Activated T-cell treated with anti-CD3 and anti-CD28 coated beads, Interleukin-2, amount 50 U/mL, for 72 hours (primary cell): ENCODE results near the gene SUCO. TPM values are rescaled to one million over a fixed set of nuclear protein-coding genes. Genes with fewer than 3 reads are reported as not detected.

Source experiments
- ATAC-seq, 2 donors: fragments of 150-1000 bp; cut with Tn5 transposase; replicated peaks in 1 of 2; 2 replicates each; pipeline ENCODE4 v1.10.0; 2021; ENCODE audit warnings: moderate library complexity in 2 of 2, mild to moderate bottlenecking in 1 of 2
- DNase-seq, 2 donors: peaks; one replicate each; pipeline ENCODE4 v3.0.0; 2021 to 2022; ENCODE audit warnings: mixed read lengths in 1 of 2
- H3K27ac Mint-ChIP-seq: one replicate; pipeline ENCODE4 v1.8.0; 2022; ENCODE audit warnings: mild to moderate bottlenecking, moderate library complexity, mixed read lengths
- H3K27me3 Mint-ChIP-seq: one replicate; pipeline ENCODE4 v1.8.0; 2022; ENCODE audit warnings: low read depth, mixed read lengths
- H3K36me3 Mint-ChIP-seq, 2 donors: one replicate each; pipeline ENCODE4 v1.8.0; 2022; ENCODE audit warnings: mixed read lengths in 2 of 2, mild to moderate bottlenecking in 1 of 2; ENCODE audit not compliant: insufficient read depth in 2 of 2
- H3K4me1 Mint-ChIP-seq: one replicate; pipeline ENCODE4 v1.8.0; 2022; ENCODE audit warnings: low read depth, mixed read lengths
- H3K4me3 Mint-ChIP-seq, 2 donors: one replicate each; pipeline ENCODE4 v1.8.0; 2022; ENCODE audit warnings: mild to moderate bottlenecking in 2 of 2, mixed read lengths in 2 of 2, moderate library complexity in 2 of 2
- H3K9me3 Mint-ChIP-seq, 2 donors: one replicate each; pipeline ENCODE4 v1.8.0; 2022; ENCODE audit warnings: mixed read lengths in 2 of 2
- total RNA-seq, 2 donors: library from RNA; stranded (reverse); gene quantifications; one replicate each; pipeline ENCODE4 v1.2.3, GENCODE V29; 2022

The SUCO gene
- total RNA-seq, 2 donors from 2014 or later = 27.6 to 31.3 TPM

- Mint-ChIP-seq H3K27me3 (peaks cover 10% of the 10 kb centered on the region), H3K4me1 (no peaks in the 10 kb centered on the region), H3K4me3 (no peak overlapping the region), H3K36me3 (no peaks in the 10 kb centered on the region), H3K27ac (no peak overlapping the region), H3K9me3 (no peaks in the 10 kb centered on the region)
- DNase-seq (no peak), ATAC-seq (no peak)
Measured at GRCh38 chr1:172498857-172499256, 34.1 kb upstream of the SUCO start.

GRCh38 chr1:172499636-172500141 is 33.3 kb upstream of the SUCO start:
- Mint-ChIP-seq H3K4me1 (no peaks in the 10 kb centered on the region), H3K9me3 (no peaks in the 10 kb centered on the region), H3K27me3 (peaks cover 11% of the 10 kb centered on the region), H3K4me3 (no peak overlapping the region), H3K36me3 (no peaks in the 10 kb centered on the region), H3K27ac (no peak overlapping the region)
- ATAC-seq = peak; percentile 39 to 56
- peak; percentile 1 to 4 for DNase-seq

- no peaks in the 10 kb centered on the region for H3K4me1 Mint-ChIP-seq
- H3K9me3 Mint-ChIP-seq = no peaks in the 10 kb centered on the region
- peaks cover 14% of the 10 kb centered on the region for H3K27me3 Mint-ChIP-seq
- H3K27ac Mint-ChIP-seq = no peak overlapping the region
- no peak for ATAC-seq
- DNase-seq = no peak
- H3K36me3 Mint-ChIP-seq = no peaks in the 10 kb centered on the region
- no peak overlapping the region for H3K4me3 Mint-ChIP-seq
Measured at GRCh38 chr1:172500207-172500606, 32.7 kb upstream of the SUCO start.

DNA sequence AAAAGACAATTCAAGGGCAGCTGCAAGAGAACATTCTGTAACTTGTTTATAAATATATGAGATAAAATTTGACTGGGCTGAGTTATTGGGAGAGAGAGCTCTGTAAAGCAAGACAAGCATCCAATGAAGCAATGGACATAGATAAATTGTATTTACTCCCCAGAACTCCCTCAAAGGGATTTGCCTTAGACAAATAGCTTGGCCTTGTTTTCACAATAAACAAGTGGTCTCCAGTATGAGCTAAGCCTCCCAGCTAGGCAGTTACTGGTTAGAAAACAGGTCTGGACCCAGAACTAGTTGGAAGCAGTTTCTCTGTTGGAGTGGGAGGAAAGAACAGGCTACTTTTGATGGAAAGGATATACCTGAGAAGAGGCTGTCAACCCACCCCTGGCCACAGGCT is 25.2 kb upstream of the SUCO start:
- H3K27ac Mint-ChIP-seq = no peak overlapping the region
- H3K27me3 Mint-ChIP-seq = peaks cover 14% of the 10 kb centered on the region
- DNase-seq (no peak), ATAC-seq (no peak)
- H3K4me1 Mint-ChIP-seq = no peaks in the 10 kb centered on the region
- no peak overlapping the region for H3K4me3 Mint-ChIP-seq
- H3K36me3 Mint-ChIP-seq = no peaks in the 10 kb centered on the region
- H3K9me3 Mint-ChIP-seq = peaks cover 0 to 2% of the 10 kb centered on the region in 2 donors

DNA sequence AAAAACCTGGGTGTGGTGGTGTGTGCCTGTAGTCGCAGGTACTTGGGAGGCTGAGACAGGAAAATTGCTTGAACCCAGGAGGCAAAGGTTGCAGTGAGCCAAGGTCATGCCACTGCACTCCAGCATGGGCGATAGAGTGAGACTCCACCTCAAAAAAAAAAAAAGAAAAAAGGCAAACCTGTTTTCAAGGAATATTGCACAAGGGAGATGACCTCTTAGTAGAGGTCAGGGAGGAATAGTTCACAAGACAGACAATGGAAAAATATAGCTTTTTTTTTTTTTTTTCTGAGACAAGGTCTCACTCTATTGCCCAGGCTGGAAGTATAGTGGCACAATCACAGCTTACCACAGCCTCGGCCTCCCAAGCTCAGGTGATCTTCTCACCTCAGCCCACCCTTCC is 22.5 kb upstream of the SUCO start:
- ATAC-seq (no peak), DNase-seq (no peak)
- peaks cover 0 to 2% of the 10 kb centered on the region in 2 donors for H3K9me3 Mint-ChIP-seq
- H3K27me3 Mint-ChIP-seq = peaks cover 6% of the 10 kb centered on the region
- H3K4me1 Mint-ChIP-seq = no peaks in the 10 kb centered on the region
- no peak overlapping the region for H3K27ac Mint-ChIP-seq
- H3K36me3 Mint-ChIP-seq = no peaks in the 10 kb centered on the region
- H3K4me3 Mint-ChIP-seq = no peak overlapping the region

DNA sequence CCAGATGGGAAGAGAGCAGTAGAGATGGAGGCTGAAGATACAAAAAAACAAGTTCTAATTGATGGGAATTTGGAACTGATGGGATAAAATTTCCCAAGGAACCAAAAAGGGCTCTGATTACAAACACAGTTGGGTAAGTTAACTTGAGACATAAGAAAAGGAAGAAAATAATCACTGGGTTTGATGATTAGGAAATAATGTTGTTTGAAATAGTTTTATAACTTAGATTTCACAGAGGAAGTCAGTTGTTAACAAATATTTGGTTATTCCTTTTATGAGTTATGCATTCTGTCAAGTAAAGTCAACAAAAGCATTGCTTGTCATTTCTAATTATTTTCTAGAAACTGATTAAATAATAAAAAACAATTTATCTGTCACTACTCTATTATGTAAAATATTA is 20.4 kb upstream of the SUCO start:
- no peaks in the 10 kb centered on the region for H3K9me3 Mint-ChIP-seq
- ATAC-seq = no peak

DNA sequence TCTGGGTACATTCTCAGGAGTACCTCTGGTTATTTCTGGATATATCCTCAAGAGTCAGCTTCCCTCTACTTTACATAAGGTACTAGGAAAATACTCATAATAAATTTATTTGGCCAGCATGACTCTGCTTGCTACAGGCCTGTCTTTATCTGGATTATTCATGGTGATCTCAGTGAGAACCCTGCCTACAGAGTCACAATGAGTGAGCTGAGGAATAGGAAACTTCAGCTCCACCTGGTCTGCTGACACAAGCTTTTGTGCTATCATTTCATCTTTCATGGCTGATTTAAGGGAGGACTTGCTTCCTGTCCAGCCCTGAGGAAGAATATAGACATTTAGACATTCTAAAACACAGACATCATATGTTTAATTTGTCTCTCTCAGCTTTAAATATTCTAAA is 19.5 kb upstream of the SUCO start:
- Mint-ChIP-seq H3K27ac (no peak overlapping the region), H3K27me3 (peaks cover 13% of the 10 kb centered on the region), H3K36me3 (no peaks in the 10 kb centered on the region), H3K4me3 (no peak overlapping the region), H3K9me3 (no peaks in the 10 kb centered on the region), H3K4me1 (no peaks in the 10 kb centered on the region)
- ATAC-seq (no peak), DNase-seq (no peak)

More for the DNA sequence above, 20.4 kb upstream of the SUCO start:
- H3K27ac Mint-ChIP-seq = no peak overlapping the region
- H3K4me3 Mint-ChIP-seq = no peak overlapping the region
- DNase-seq = no peak
- H3K4me1 Mint-ChIP-seq = no peaks in the 10 kb centered on the region
- H3K36me3 Mint-ChIP-seq = no peaks in the 10 kb centered on the region
- peaks cover 8% of the 10 kb centered on the region for H3K27me3 Mint-ChIP-seq

DNA sequence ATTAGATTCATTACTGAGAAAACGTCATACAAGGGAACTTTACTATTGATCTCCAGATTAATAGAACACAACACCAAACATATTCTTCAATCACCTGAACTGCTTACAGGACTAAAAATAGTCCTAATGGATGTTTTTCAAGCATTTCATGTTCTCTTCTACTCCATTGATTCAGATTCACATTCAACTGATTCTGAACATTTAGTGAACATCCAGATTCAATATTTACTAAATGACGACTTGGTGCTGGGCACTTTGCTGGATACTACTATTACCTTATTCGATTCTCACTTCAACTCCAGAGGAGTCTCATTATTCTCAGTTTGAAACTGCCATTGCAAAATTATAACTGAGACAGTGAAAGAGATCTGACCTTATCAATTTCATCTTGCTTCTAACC is 18.8 kb upstream of the SUCO start:
- Mint-ChIP-seq H3K4me3 (no peak overlapping the region), H3K27me3 (peaks cover 13% of the 10 kb centered on the region), H3K27ac (no peak overlapping the region), H3K4me1 (no peaks in the 10 kb centered on the region), H3K9me3 (no peaks in the 10 kb centered on the region), H3K36me3 (no peaks in the 10 kb centered on the region)
- DNase-seq (no peak), ATAC-seq (no peak)

GRCh38 chr1:172515436-172515835 is 17.5 kb upstream of the SUCO start:
- Mint-ChIP-seq H3K4me1 (no peaks in the 10 kb centered on the region), H3K9me3 (no peaks in the 10 kb centered on the region), H3K27me3 (peaks cover 13% of the 10 kb centered on the region), H3K27ac (no peak overlapping the region), H3K36me3 (no peaks in the 10 kb centered on the region), H3K4me3 (no peak overlapping the region)
- DNase-seq (no peak), ATAC-seq (no peak)

DNA sequence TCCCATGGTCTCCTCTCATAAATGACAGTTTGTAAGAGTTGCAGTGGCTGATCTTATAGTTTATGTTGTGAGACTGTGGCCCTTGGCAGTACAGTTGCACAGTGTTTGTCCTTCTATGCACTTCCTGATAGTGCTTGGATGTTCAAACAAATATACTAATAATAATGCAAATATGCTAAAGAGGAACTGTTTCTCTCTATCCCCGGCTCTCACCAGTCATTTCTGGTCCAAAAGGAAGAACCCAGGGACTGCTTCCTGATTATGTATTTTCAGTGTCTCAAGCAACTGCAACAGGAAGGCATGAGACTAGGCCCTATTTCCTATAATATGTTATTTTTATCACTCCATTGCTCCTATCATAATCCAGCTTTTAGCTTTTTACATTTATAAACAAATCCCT is 17.0 kb upstream of the SUCO start:
- Mint-ChIP-seq H3K9me3 (no peaks in the 10 kb centered on the region), H3K27ac (no peak overlapping the region), H3K36me3 (no peaks in the 10 kb centered on the region), H3K4me1 (no peaks in the 10 kb centered on the region), H3K27me3 (peaks cover 13% of the 10 kb centered on the region), H3K4me3 (no peak overlapping the region)
- ATAC-seq = no peak
- no peak for DNase-seq

DNA sequence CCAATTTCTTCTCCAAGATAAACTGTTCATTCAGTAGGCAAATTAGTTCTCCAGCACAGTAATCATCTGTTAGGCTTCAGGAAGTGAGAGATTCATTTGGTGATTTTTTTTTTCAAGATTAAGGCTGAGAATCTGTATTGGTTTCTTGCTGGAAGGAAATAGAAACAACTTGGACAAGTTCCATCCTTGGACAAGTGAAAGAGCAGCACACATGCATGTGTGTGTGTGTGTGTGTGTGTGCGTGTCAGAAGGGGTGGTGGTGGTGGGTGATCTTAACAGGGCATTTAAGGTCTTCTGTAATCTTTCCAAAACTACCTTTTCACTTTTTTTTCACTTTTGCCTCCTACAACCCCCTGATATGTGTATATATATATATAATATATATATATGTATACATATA is 15.9 kb upstream of the SUCO start:
- H3K9me3 Mint-ChIP-seq = no peaks in the 10 kb centered on the region
- no peak overlapping the region for H3K4me3 Mint-ChIP-seq
- H3K4me1 Mint-ChIP-seq = no peaks in the 10 kb centered on the region
- H3K27me3 Mint-ChIP-seq = peaks cover 13% of the 10 kb centered on the region
- no peaks in the 10 kb centered on the region for H3K36me3 Mint-ChIP-seq
- no peak for ATAC-seq
- no peak overlapping the region for H3K27ac Mint-ChIP-seq
- no peak for DNase-seq

GRCh38 chr1:172517545-172517944 is 15.4 kb upstream of the SUCO start:
- Mint-ChIP-seq H3K27ac (no peak overlapping the region), H3K4me1 (no peaks in the 10 kb centered on the region), H3K4me3 (no peak overlapping the region), H3K9me3 (no peaks in the 10 kb centered on the region), H3K36me3 (no peaks in the 10 kb centered on the region), H3K27me3 (peaks cover 13% of the 10 kb centered on the region)
- ATAC-seq (no peak), DNase-seq (no peak)

DNA sequence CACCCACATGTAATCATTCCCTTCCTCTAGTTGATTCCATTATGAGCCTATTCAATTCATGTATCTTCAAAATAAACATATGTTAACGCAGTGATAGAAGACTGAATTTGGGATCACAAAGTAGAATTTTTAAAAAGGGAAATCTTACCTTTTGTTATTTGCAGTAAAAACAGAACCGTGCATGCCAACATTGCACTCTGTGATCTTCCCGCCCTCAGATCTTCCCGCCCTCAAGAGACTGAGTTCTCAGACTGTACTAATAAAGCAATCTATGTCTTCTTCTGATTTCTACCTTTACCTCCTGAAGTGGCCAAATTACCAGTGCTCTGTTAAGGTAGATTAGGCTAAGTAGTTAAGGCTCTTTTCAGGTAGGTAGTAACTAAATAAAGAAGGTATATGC is 3.6 kb upstream of the SUCO start:
- no peaks in the 10 kb centered on the region for H3K9me3 Mint-ChIP-seq
- peaks cover 0 to 5% of the 10 kb centered on the region in 2 donors for H3K36me3 Mint-ChIP-seq
- DNase-seq (no peak), ATAC-seq (no peak)
- H3K4me1 Mint-ChIP-seq = peaks cover 17% of the 10 kb centered on the region
- H3K4me3 Mint-ChIP-seq = no peak overlapping the region
- no peak overlapping the region for H3K27ac Mint-ChIP-seq
- H3K27me3 Mint-ChIP-seq = no peaks in the 10 kb centered on the region

- H3K9me3 Mint-ChIP-seq = no peaks in the 10 kb centered on the region
- ATAC-seq = no peak
- no peak overlapping the region for H3K4me3 Mint-ChIP-seq
- H3K27ac Mint-ChIP-seq = no peak overlapping the region
- H3K4me1 Mint-ChIP-seq = peaks cover 24% of the 10 kb centered on the region
- H3K36me3 Mint-ChIP-seq = peaks cover 0 to 5% of the 10 kb centered on the region in 2 donors
- DNase-seq = no peak
- H3K27me3 Mint-ChIP-seq = no peaks in the 10 kb centered on the region
Measured at GRCh38 chr1:172530000-172530399, 3.0 kb upstream of the SUCO start.
